Measurements from ENCODE around the gene SGMS1. TPM values are rescaled to one million over a fixed set of nuclear protein-coding genes. Genes with fewer than 3 reads are reported as not detected.

SGMS1 gene
- total RNA-seq, 1 donor from 2014 or later: 9.2 TPM

DNA sequence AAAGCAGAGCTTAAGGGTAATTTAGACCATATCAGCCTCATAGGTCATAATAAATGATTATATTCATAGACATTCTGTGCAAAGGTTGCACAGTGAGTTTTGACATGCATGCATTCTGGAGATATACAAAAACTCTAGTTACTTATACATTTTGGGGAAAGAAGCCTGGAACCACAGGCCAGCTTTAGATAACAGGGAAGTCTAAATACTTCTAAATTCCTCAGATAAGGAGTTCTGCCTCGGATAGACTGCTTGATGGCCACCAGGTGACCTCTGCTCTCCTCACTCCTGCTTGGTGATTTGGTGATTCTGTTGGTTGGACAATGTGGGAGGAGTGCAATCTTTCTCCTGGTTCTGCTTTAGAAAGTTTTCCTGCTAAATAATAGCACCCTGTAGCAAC is 77.9 kb downstream of the SGMS1 start:
- H3K4me1 Mint-ChIP-seq: peaks cover 10% of the 10 kb centered on the region
- H3K9me3 Mint-ChIP-seq: peaks cover 17% of the 10 kb centered on the region
- Histone ChIP-seq H2AFZ (replicated peaks) (no peak overlapping the region), H3K9me3 (ENCODE audit: low read depth) (no peaks in the 10 kb centered on the region), H3K79me2 (ENCODE audit: low read depth) (peaks cover 9% of the 10 kb centered on the region), H3K4me3 (no peak overlapping the region), H3K36me3 (no peaks in the 10 kb centered on the region), H3K27ac (no peak overlapping the region), H3K4me1 (no peaks in the 10 kb centered on the region), H3F3A (ENCODE audit: low read depth) (no peaks in the 10 kb centered on the region), H4K20me1 (ENCODE audit: low read depth) (no peaks in the 10 kb centered on the region), H3K4me2 (no peak overlapping the region), H3K9ac (no peak overlapping the region), H3K27me3 (no peaks in the 10 kb centered on the region)
- TF ChIP-seq EZH2phosphoT487 (IDR thresholded peaks at IDR 0.05) (no peak), EZH2 (IDR thresholded peaks at IDR 0.05) (no peak)
- TF ChIP-seq, protein P1, sequence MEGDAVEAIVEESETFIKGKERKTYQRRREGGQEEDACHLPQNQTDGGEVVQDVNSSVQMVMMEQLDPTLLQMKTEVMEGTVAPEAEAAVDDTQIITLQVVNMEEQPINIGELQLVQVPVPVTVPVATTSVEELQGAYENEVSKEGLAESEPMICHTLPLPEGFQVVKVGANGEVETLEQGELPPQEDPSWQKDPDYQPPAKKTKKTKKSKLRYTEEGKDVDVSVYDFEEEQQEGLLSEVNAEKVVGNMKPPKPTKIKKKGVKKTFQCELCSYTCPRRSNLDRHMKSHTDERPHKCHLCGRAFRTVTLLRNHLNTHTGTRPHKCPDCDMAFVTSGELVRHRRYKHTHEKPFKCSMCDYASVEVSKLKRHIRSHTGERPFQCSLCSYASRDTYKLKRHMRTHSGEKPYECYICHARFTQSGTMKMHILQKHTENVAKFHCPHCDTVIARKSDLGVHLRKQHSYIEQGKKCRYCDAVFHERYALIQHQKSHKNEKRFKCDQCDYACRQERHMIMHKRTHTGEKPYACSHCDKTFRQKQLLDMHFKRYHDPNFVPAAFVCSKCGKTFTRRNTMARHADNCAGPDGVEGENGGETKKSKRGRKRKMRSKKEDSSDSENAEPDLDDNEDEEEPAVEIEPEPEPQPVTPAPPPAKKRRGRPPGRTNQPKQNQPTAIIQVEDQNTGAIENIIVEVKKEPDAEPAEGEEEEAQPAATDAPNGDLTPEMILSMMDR (IDR thresholded peaks at IDR 0.05): no peak
- no peaks in the 10 kb centered on the region for H3K27me3 Mint-ChIP-seq (ENCODE audit: insufficient read depth, low read depth)
- H3K4me3 Mint-ChIP-seq: no peak overlapping the region
- H3K36me3 Mint-ChIP-seq: no peaks in the 10 kb centered on the region
- DNase-seq (ENCODE audit: low spot score): no peak
- H3K27ac Mint-ChIP-seq: no peak overlapping the region

DNA sequence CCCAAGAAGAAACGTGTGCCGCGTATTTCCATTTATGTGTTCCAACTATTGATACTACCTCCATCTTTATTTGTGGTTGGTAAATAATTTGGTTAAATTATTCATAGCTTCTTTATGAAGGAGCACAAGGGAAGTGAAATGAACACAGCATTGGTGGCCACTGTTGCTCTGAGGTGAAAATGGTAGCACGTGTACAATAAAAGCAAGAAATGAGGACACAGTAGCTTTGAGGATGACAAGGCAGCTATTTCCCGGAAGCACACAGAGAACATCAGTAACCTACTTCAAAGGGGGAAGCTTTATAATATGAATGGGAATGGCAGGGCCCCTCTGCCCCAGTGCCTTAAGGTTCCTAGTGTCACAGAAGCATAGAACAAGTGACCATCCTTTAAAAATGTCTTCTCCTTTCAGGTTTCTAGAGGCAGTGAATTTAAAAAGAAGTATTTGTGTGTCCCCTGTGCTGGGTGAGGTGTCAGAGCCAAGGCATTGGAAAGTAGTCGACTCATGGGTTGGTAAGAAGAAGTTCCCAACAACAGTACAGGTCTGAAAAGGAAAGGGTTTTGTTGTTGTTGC is 78.8 kb downstream of the SGMS1 start:
- no peak overlapping the region for H3K27ac ChIP-seq
- Mint-ChIP-seq H3K4me3 (no peak overlapping the region), H3K9me3 (peaks cover 17% of the 10 kb centered on the region), H3K36me3 (no peaks in the 10 kb centered on the region), H3K4me1 (peaks cover 9% of the 10 kb centered on the region), H3K27ac (no peak overlapping the region), H3K27me3 (ENCODE audit: insufficient read depth, low read depth) (no peaks in the 10 kb centered on the region)
- H3K79me2 ChIP-seq (ENCODE audit: low read depth): peaks cover 9% of the 10 kb centered on the region
- no peak overlapping the region for H2AFZ ChIP-seq (replicated peaks)
- H3K36me3 ChIP-seq: no peaks in the 10 kb centered on the region
- no peak overlapping the region for H3K4me2 ChIP-seq
- H3K4me3 ChIP-seq: no peak overlapping the region
- TF ChIP-seq EZH2 (IDR thresholded peaks at IDR 0.05) (no peak), EZH2phosphoT487 (IDR thresholded peaks at IDR 0.05) (no peak)
- TF ChIP-seq, protein P1 (IDR thresholded peaks at IDR 0.05): no peak
- H3F3A ChIP-seq (ENCODE audit: low read depth): no peaks in the 10 kb centered on the region
- H3K9ac ChIP-seq: no peak overlapping the region
- DNase-seq (ENCODE audit: low spot score): no peak
- no peaks in the 10 kb centered on the region for H4K20me1 ChIP-seq (ENCODE audit: low read depth)
- no peaks in the 10 kb centered on the region for H3K27me3 ChIP-seq
- no peaks in the 10 kb centered on the region for H3K4me1 ChIP-seq
- no peaks in the 10 kb centered on the region for H3K9me3 ChIP-seq (ENCODE audit: low read depth)

DNA sequence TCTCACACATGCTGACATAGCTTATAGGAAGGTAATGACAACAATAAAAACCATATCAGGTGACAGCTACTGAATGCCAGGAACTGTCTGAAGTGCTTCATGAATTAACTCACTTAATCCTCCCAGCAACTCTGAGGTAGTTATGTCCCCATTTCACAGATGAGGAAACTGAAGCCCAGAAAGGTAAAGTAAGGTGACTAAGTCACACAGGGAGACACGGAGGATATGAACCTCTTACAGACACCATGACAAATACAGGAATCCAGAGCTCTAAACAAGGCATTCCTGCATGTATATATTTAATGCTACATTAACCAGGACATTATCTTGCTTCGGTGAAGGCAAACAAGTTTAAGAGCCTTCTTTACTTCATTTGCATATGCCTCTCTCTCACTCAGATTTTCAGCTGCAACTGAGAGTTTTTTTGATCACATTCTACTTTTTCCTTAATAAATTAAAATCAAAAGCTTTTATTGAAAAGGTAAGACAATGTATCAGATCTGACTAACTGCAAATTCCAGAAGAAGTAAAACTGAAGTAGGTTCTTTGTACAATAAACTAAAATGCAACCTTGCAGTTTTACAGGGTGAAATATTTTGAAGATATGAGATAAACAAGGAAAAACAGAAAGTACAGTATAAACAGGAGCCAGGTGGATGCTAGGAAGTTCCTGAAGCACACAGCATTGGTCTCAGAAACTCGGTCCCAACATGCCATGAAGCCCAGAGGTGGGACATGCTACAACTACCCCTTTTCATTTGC is 79.5 kb downstream of the SGMS1 start:
- Mint-ChIP-seq H3K27me3 (ENCODE audit: insufficient read depth, low read depth) (no peaks in the 10 kb centered on the region), H3K4me3 (no peak overlapping the region), H3K27ac (no peak overlapping the region), H3K4me1 (peaks cover 9% of the 10 kb centered on the region), H3K9me3 (peaks cover 17% of the 10 kb centered on the region), H3K36me3 (no peaks in the 10 kb centered on the region)
- Histone ChIP-seq H3K79me2 (ENCODE audit: low read depth) (peaks cover 9% of the 10 kb centered on the region), H3K4me1 (no peaks in the 10 kb centered on the region), H4K20me1 (ENCODE audit: low read depth) (no peaks in the 10 kb centered on the region), H3K9me3 (ENCODE audit: low read depth) (no peaks in the 10 kb centered on the region), H3F3A (ENCODE audit: low read depth) (no peaks in the 10 kb centered on the region), H3K4me2 (no peak overlapping the region), H3K4me3 (no peak overlapping the region), H3K9ac (no peak overlapping the region), H3K27me3 (no peaks in the 10 kb centered on the region), H3K27ac (no peak overlapping the region), H3K36me3 (no peaks in the 10 kb centered on the region), H2AFZ (replicated peaks) (no peak overlapping the region)
- no peak for TF ChIP-seq EZH2phosphoT487 (IDR thresholded peaks at IDR 0.05)
- TF ChIP-seq, protein P1 (IDR thresholded peaks at IDR 0.05): no peak
- TF ChIP-seq EZH2 (IDR thresholded peaks at IDR 0.05): no peak
- no peak for DNase-seq (ENCODE audit: low spot score)

All from neural progenitor cell (in vitro differentiated cells).